Bone marrow (tissue), 2 donors: ENCODE results near the gene CARS1.

Source experiments
- DNase-seq, 2 donors: peaks; one replicate each; lab custom pipeline; 2025; lab: John Stamatoyannopoulos, UW

CARS1 gene

GRCh38 chr11:3060436-3061025 is 3.3 kb upstream of the CARS1 start:
- no peak for DNase-seq

- no peak for DNase-seq
Measured at GRCh38 chr11:3058753-3059664, 1.8 kb upstream of the CARS1 start.

GRCh38 chr11:3056296-3057068 is 741 bp downstream of the CARS1 start:
- DNase-seq: no peak

- DNase-seq: no peak
Measured at GRCh38 chr11:3055891-3056290, 1.3 kb downstream of the CARS1 start.

DNA sequence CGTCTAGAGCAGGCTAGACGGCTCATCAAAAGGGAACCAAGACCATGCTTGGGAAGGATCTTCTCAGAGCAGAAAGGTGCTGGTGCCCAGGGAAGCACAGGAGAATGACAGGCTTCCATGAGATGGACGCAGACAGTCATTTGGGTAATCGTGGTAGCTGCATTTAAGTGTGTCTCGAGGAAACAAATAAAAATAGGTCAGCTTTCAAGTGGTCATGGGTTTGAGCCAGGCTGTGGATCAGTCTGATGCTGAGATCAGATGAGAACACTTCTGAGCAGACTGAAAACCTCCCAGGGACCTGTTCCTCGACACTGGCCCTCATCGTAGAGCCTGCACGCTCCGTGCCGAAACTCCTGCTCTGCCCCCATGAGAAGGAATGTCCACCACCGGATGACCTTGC is 4.7 kb downstream of the CARS1 start:
- no peak for DNase-seq

DNA sequence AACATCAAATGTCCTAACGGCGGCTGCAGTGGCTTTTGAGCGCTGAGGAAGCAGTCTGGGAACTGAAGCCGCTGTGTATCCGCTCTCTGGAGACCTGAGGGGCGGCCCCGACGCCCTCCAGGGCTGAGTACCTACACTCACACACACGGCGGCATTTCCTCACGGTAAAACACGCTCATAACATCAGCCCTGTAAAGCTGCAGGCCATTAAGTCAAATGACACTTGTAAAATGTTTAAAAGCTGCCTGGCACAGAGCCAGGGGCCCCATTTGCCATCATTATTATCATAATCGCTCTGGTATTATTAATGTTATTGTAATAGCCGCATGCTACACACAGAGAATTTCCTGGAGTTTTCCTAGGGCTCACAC is 5.1 kb downstream of the CARS1 start:
- DNase-seq: no peak

- peak in 1 of 2 donors; percentile 16 for DNase-seq
Measured at GRCh38 chr11:3051196-3052108, 5.8 kb downstream of the CARS1 start.

DNA sequence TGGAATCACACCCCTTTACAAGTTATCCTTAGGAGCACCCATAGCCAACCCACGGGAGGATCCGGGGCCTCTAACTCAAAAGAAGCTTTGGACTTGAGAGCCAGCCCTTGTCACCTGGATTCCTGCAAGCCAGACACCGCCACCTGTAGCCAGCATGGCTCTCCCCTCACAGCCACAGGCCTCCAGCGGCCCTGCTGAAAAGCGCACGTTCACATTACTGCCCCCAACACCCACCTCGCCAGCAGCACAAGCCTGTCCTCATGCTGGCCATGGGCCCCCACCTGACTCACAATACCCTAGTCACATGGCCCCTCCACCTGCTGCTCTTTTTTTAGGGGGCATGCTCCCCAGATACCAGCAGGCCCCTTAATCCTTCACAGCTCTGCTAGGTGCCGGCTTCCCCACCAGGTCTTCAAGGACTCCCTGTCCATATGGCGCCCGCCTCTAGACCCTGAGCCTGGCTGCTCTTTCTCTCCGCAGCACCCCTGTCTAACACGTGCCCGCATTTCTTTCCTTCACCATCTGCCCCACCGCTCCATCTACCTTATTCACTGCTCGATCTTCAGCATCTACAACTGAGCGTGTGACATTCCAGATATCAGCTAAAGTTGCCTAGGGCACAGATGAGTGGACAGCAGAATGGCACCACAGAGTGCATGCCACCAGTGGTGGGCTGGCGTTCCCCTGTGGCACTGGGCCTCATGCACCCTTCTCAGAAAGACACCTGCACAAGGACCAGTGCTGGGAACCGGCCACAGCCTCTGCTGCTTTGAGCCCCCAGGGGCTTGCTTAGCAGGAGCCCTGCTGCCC is 6.6 kb downstream of the CARS1 start:
- no peak for DNase-seq

GRCh38 chr11:3049430-3050243 is 7.6 kb downstream of the CARS1 start:
- peak; percentile 19 to 80 for DNase-seq

GRCh38 chr11:3047637-3048036 is 9.6 kb downstream of the CARS1 start:
- no peak for DNase-seq

- no peak for DNase-seq
Measured at GRCh38 chr11:3046641-3047040, 10.6 kb downstream of the CARS1 start.

DNA sequence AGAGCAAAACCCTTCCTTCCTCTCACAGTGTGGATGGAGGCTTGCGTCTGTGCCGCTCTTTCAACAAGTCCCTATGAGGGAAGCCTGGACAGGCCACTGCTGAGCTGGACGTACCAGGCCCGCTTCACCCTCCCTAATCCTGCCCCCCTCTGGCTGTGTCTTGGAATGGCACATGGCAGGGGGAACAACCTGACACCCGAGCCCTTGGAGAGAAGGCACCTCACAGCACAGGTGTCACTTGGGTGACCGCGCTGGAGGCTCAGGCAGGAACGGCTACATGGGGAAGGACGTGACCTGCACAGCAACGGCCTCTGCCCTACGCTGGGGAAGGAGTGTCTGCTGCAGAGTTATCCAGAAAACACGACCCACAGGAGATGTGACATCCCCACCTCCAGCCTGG is 11.0 kb downstream of the CARS1 start:
- no peak for DNase-seq

DNA sequence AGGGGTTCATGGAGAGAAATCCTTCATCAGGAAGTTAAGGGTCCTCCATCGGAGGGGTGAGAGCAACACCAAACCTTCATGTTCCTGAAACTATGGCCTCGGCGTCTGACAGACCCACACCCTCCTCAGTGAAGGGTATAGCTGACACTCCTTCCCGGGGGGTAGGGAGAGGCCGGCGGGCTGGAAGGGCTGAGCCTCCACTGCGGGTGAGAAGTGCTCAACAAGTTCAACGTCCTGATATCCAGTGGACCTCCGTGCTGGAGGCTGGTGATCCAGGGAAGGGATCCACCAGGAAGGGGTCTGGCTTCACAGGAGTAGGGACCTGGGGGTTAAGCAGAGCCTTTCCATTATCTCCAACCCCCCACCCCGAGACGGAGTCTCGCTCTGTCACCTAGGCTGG is 12.3 kb downstream of the CARS1 start:
- no peak for DNase-seq

- no peak for DNase-seq
Measured at GRCh38 chr11:3044004-3044403, 13.2 kb downstream of the CARS1 start.

- DNase-seq: no peak
Measured at GRCh38 chr11:3043315-3043871, 13.8 kb downstream of the CARS1 start.

DNA sequence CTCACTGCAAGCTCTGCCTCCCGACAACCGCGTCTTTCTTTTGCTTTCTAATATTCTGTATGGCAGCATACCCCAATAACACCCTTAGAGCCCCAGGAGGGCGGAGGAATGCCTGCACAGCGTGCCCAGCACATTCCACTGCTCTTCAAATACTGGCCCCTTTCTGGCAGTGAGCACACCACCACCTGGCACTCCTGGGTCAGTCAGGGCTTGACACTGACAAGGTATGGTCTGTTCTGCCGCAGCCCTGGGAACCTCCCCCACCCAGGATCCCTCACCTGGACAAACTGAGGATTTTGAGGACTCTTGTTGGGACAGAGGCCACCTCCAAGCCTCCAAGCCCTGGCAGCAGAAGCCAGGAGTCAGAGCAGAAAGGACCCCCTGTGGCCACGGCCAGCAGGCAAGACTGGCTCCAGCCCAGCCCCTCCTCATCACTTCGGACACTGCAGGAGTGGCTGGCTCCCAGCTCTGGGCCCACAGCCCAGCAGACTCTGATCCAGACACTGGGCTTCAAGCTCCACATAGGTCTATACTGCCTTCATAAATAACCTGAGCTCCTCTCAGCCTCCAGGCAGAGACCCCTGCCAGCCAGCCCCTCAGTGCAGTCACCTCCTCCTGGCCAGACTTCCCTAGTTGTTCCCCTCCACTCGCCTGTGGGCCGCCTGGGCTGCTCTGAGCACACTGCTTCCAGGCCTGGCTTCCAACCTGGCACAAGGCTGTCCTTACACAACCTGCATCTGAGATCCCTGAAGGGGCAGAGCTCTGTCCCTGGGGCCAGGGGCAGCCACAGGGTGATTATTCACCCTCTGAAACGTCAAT is 14.5 kb downstream of the CARS1 start:
- no peak for DNase-seq

GRCh38 chr11:3041699-3042441 is 15.4 kb downstream of the CARS1 start:
- no peak for DNase-seq

DNA sequence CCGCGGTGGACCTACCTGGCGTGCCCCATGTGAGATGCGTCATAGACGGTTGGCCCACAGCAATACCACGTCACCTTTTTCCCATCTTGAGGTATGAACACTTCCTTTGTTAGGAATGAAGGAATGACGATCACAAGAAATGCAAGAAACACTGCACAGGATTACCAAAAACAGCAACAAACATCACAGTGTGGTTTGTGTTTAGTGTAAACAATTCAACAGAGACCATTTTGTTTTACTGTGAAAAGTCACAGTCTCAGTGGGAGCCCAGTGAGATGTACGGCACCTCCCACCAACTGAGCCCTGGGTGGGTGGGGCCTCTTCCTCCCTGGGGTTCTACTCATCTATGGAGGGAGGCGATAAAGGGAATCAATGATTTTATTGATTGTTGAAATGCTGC is 16.3 kb downstream of the CARS1 start:
- no peak for DNase-seq
